IMR-90 (cell line): ENCODE data around the gene TRIM28. TPM values are rescaled to one million over a fixed set of nuclear protein-coding genes. Genes with fewer than 3 reads are reported as not detected.
A peak's percentile ranks its signal among the peaks of the same experiment; 100 is the strongest.
"Not testable (repeated sequence)": the region's sequence is repeated elsewhere in the genome, so short reads cannot be mapped to it uniquely, and the experiment has no call there.

ENCODE experiments used
- ATAC-seq: fragments of 200-7000 bp; cut with Tn5 transposase; 2 replicates; pipeline ENCODE4 v1.9.1; 2020; ENCODE audit warnings: low read depth, mild to moderate bottlenecking, moderate library complexity
- BruUV-seq: library from RNA; stranded (reverse); fragments of 400-500 nt; replicated peaks from 2 replicates; lab custom pipeline; 2021; lab: Mats Ljungman, UMichigan
- CTCF ChIA-PET: fragments of 300-600 bp; formaldehyde crosslinking; extraction: SDS; loops from one replicate; lab custom pipeline; 2021; ENCODE audit warnings: antibody characterized with exemption; lab: Yijun Ruan, JAX
- POLR2A ChIA-PET: fragments of 300-600 bp; sonication (Branson Sonifier 250); formaldehyde crosslinking; loops from one replicate; lab custom pipeline; 2022; ENCODE audit warnings: antibody characterized with exemption; ENCODE audit not compliant: unreplicated experiment; lab: Charles Lee
- DNase-seq: peaks from one replicate; pipeline ENCODE4 v3.0.0; 2013
- H2AFZ ChIP-seq: replicated peaks from 2 replicates; pipeline ENCODE3; 2013; ENCODE audit warnings: low read length, mild to moderate bottlenecking; ENCODE audit not compliant: poor library complexity
- H2AK5ac ChIP-seq: 2 replicates; pipeline ENCODE4 v1.6.1; 2013; ENCODE audit warnings: low read depth, low read length, inconsistent platforms
- H2AK9ac ChIP-seq: replicated peaks from 2 replicates; pipeline ENCODE3; 2013; ENCODE audit warnings: mild to moderate bottlenecking, low read depth, low read length, moderate library complexity; ENCODE audit not compliant: poor library complexity
- H2BK120ac ChIP-seq: 2 replicates; pipeline ENCODE4 v1.6.1; 2013; ENCODE audit warnings: low read depth, low read length, inconsistent platforms
- H2BK15ac ChIP-seq: 3 replicates; pipeline ENCODE4 v1.6.1; 2013; ENCODE audit warnings: low read depth, low read length, inconsistent platforms
- H2BK20ac ChIP-seq: 2 replicates; pipeline ENCODE4 v1.6.1; 2013; ENCODE audit warnings: low read depth, mild to moderate bottlenecking, inconsistent platforms, low read length, moderate library complexity
- H2BK5ac ChIP-seq: 2 replicates; pipeline ENCODE4 v1.6.1; 2013; ENCODE audit warnings: mild to moderate bottlenecking, low read depth, low read length, inconsistent platforms; ENCODE audit not compliant: poor library complexity, severe bottlenecking
- H3K14ac ChIP-seq: replicated peaks from 2 replicates; pipeline ENCODE4 v1.6.1; 2013; ENCODE audit warnings: low read depth, low read length, inconsistent platforms
- H3K18ac ChIP-seq: 2 replicates; pipeline ENCODE4 v1.6.1; 2013; ENCODE audit warnings: low read depth, low read length, control low read depth
- H3K23ac ChIP-seq: 2 replicates; pipeline ENCODE4 v1.6.1; 2013; ENCODE audit warnings: low read depth, low read length, inconsistent platforms
- H3K27ac ChIP-seq: 2 replicates; pipeline ENCODE4 v1.5.1; 2013; ENCODE audit warnings: mild to moderate bottlenecking, control low read depth, low read length; ENCODE audit not compliant: insufficient read depth
- H3K27me3 ChIP-seq: 2 replicates; pipeline ENCODE4 v1.6.1; 2013; ENCODE audit warnings: low read length; ENCODE audit not compliant: control insufficient read depth, insufficient read depth
- H3K36me3 ChIP-seq: 2 replicates; pipeline ENCODE4 v1.6.1; 2013; ENCODE audit warnings: low read length, mixed read lengths; ENCODE audit not compliant: control insufficient read depth, insufficient read depth
- H3K4ac ChIP-seq: 2 replicates; pipeline ENCODE4 v1.6.1; 2013; ENCODE audit warnings: low read depth, low read length, inconsistent platforms
- H3K4me1 ChIP-seq: 2 replicates; pipeline ENCODE4 v1.6.1; 2013; ENCODE audit warnings: low read length, mixed read lengths; ENCODE audit not compliant: control insufficient read depth, insufficient read depth
- H3K4me2 ChIP-seq: 2 replicates; pipeline ENCODE4 v1.6.1; 2013; ENCODE audit warnings: low read depth, mild to moderate bottlenecking, control low read depth, low read length, moderate library complexity
- H3K4me3 ChIP-seq: 2 replicates; pipeline ENCODE4 v1.5.1; 2013; ENCODE audit warnings: low read depth, mild to moderate bottlenecking, control low read depth, low read length, moderate library complexity; ENCODE audit not compliant: insufficient read depth
- H3K56ac ChIP-seq: 2 replicates; pipeline ENCODE4 v1.6.1; 2013; ENCODE audit warnings: low read length, inconsistent platforms; ENCODE audit not compliant: insufficient read depth; ENCODE audit errors: extremely low read depth
- H3K79me1 ChIP-seq, 2 experiments: 2 replicates each; pipeline ENCODE4 v1.6.1; 2013; ENCODE audit warnings: low read length in 2 of 2, inconsistent platforms in 1 of 2, low read depth in 1 of 2
- H3K9ac ChIP-seq: 2 replicates; pipeline ENCODE4 v1.6.1; 2013; ENCODE audit warnings: low read depth, low read length, control low read depth
- H3K9me1 ChIP-seq: 2 replicates; pipeline ENCODE4 v1.6.1; 2013; ENCODE audit warnings: low read length, inconsistent platforms; ENCODE audit not compliant: insufficient read depth
- H3K9me3 ChIP-seq: 2 replicates; pipeline ENCODE4 v1.6.1; 2013; ENCODE audit warnings: low read length; ENCODE audit not compliant: control insufficient read depth, insufficient read depth
- H4K20me1 ChIP-seq: 2 replicates; pipeline ENCODE4 v1.6.1; 2013; ENCODE audit warnings: low read length, inconsistent platforms; ENCODE audit not compliant: insufficient read depth
- H4K5ac ChIP-seq: 2 replicates; pipeline ENCODE4 v1.6.1; 2013; ENCODE audit warnings: mild to moderate bottlenecking, low read depth, low read length, control low read depth
- H4K8ac ChIP-seq, 2 experiments: 2 replicates each; pipeline ENCODE4 v1.6.1; 2013; ENCODE audit warnings: low read depth in 2 of 2, low read length in 2 of 2, control low read depth in 1 of 2, inconsistent platforms in 1 of 2
- H4K91ac ChIP-seq: 2 replicates; pipeline ENCODE4 v1.6.1; 2013; ENCODE audit warnings: low read depth, low read length, inconsistent platforms; ENCODE audit not compliant: insufficient read depth
- WGBS, 2 experiments: methylation state at CpG; one replicate each; pipeline versions ENCODE4 v1.1.5 to v1.1.7; 2013; ENCODE audit warnings: missing lambda C conversion rate in 2 of 2; ENCODE audit not compliant: insufficient read length in 1 of 2; ENCODE audit errors: extremely low coverage in 2 of 2; 5-methylcytosine and 5-hydroxymethylcytosine counted together
- dilution Hi-C: fragments of 300-500 bp; cut with HindIII; formaldehyde crosslinking; loops from one replicate; pipeline ENCODE4 v1.14.3; 2018; ENCODE audit warnings: low sequenced_read_pairs; ENCODE audit not compliant: unreplicated experiment
- in situ Hi-C: fragments of 300-500 bp; cut with MboI; formaldehyde crosslinking; loops from 3 replicates; pipeline ENCODE4 v1.14.3; 2019; ENCODE audit warnings: low sequenced_read_pairs, inconsistent platforms, mixed read lengths
- intact Hi-C: fragments of 100-400 bp; cut with micrococcal nuclease; formaldehyde crosslinking; loops from 2 replicates; pipeline ENCODE4 v1.10.0; 2022
- polyA plus RNA-seq, 3 experiments: library from polyadenylated mRNA; depleted of rRNA; stranded (reverse); fragments of >200 nt; gene quantifications; 2 replicates each; pipeline ENCODE4 v1.2.3, GENCODE V29; 2012; ENCODE audit warnings: low replicate concordance in 1 of 3
- total RNA-seq: library from RNA; depleted of rRNA; stranded (reverse); fragments of >200 nt; gene quantifications from 2 replicates; pipeline ENCODE4 v1.2.3, GENCODE V29; 2012

TRIM28 gene
- total and polyA plus RNA-seq, 2 of the 4 experiments (the other 2 are of a cell fraction), result 349 to 465 TPM

DNA sequence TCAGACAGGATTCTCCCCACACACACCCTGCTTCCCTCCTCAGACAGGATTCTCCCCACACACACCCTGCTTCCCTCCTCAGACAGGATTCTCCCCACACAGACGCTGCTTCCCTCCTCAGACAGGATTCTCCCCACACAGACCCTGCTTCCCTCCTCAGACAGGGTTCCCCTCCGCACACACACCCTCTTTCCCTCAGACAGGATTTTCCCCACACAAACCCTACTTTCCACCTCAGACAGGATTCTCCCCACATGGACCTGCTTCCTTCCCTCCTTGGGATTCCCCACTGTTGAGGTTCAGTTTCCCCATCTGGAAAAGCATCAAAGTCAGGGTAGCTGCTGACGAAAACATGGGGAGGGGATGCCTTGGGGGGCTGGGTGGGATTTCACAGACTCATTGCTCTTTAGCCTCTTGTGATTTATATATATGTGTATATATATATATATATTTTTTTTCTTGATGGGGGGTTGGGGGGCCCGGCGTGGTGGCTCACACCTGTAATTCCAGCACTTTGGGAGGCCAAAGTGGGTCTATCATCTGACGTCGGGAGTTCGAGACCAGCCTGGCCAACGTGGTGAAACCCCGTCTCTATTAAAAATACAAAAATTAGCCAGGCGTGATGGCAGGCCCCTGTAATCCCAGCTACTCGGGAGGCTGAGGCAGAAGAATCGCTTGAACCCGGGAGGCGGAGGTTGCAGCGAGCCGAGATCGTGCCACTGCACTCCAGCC is 1.1 kb upstream of the TRIM28 start:
- H4K5ac ChIP-seq, dilution Hi-C loops, H3K56ac ChIP-seq, H2BK5ac ChIP-seq, CTCF ChIA-PET, DNase-seq, H4K91ac ChIP-seq, H3K4me2 ChIP-seq, BruUV-seq, H3K9me3 ChIP-seq, H2AK5ac ChIP-seq, ATAC-seq, intact Hi-C loops, POLR2A ChIA-PET, H3K14ac ChIP-seq, H3K4me3 ChIP-seq, H2BK20ac ChIP-seq, H2BK15ac ChIP-seq, H2BK120ac ChIP-seq, H3K27ac ChIP-seq, H3K18ac ChIP-seq, H2AFZ ChIP-seq, in situ Hi-C loops, H3K23ac ChIP-seq: not testable (repeated sequence)
- peaks cover 42% of the 10 kb centered on the region for H4K20me1 ChIP-seq
- peak overlapping the region; percentile 65 for H2AK9ac ChIP-seq
- 0 out of 2 replicates have a peak overlapping the region, but pooled peaks have one; percentile 66 for H3K9ac ChIP-seq
- H3K79me1 ChIP-seq, result peaks cover 3 to 29% of the 10 kb centered on the region in 2 experiments; a peak in 3 of 4 replicates
- H3K36me3 ChIP-seq, result peaks cover 19% of the 10 kb centered on the region
- H4K8ac ChIP-seq, result peak overlapping the region; percentile 43 to 69; a peak in 2 of 4 replicates
- H3K4me1 ChIP-seq, result peaks cover 13% of the 10 kb centered on the region
- H3K9me1 ChIP-seq, result peaks cover 13% of the 10 kb centered on the region
- 0 out of 2 replicates have a peak overlapping the region, but pooled peaks have one; percentile 48 for H3K4ac ChIP-seq
- H3K27me3 ChIP-seq, result peaks cover 18% of the 10 kb centered on the region
- 96% methylated on average over 5 of the region's 18 CpGs; no CpG with 5 or more reads in 1 of the 2 experiments for WGBS, 2 experiments
